Measurements from ENCODE around the gene ZFR2.
"Not testable (repeated sequence)": the region's sequence is repeated elsewhere in the genome, so short reads cannot be mapped to it uniquely, and the experiment has no call there.

ZFR2 gene

GRCh38 chr19:3819989-3820388, 48.8 kb downstream of the ZFR2 start:
- Histone ChIP-seq H3K4me2 (ENCODE audit: low read length) (no peak overlapping the region), H3K4me3 (ENCODE audit: low read length) (no peak overlapping the region), H3K36me3 (ENCODE audit: insufficient read depth, low read length) (no peaks in the 10 kb centered on the region), H3K9ac (ENCODE audit: low read depth, low read length) (no peak overlapping the region), H3K9me3 (replicated peaks; ENCODE audit: low read length) (no peaks in the 10 kb centered on the region), H3K4me1 (ENCODE audit: control insufficient read depth, insufficient read depth, low read length) (no peaks in the 10 kb centered on the region), H3K27me3 (ENCODE audit: control insufficient read depth, insufficient read depth, low read length) (peaks cover 33% of the 10 kb centered on the region)

- Histone ChIP-seq H3K27me3 (ENCODE audit: control insufficient read depth, insufficient read depth, low read length) (peaks cover 26% of the 10 kb centered on the region), H3K9me3 (replicated peaks; ENCODE audit: low read length) (no peaks in the 10 kb centered on the region), H3K4me2 (ENCODE audit: low read length) (no peak overlapping the region), H3K36me3 (ENCODE audit: insufficient read depth, low read length) (no peaks in the 10 kb centered on the region), H3K4me1 (ENCODE audit: control insufficient read depth, insufficient read depth, low read length) (no peaks in the 10 kb centered on the region), H3K9ac (ENCODE audit: low read depth, low read length) (no peak overlapping the region), H3K4me3 (ENCODE audit: low read length) (no peak overlapping the region)
These were observed 49.9 kb downstream of the ZFR2 start for GRCh38 chr19:3818918-3819317.

- Histone ChIP-seq H3K27me3 (ENCODE audit: control insufficient read depth, insufficient read depth, low read length) (peaks cover 21% of the 10 kb centered on the region), H3K9me3 (replicated peaks; ENCODE audit: low read length) (no peaks in the 10 kb centered on the region), H3K4me1 (ENCODE audit: control insufficient read depth, insufficient read depth, low read length) (no peaks in the 10 kb centered on the region), H3K4me3 (ENCODE audit: low read length) (no peak overlapping the region), H3K36me3 (ENCODE audit: insufficient read depth, low read length) (no peaks in the 10 kb centered on the region), H3K4me2 (ENCODE audit: low read length) (no peak overlapping the region), H3K9ac (ENCODE audit: low read depth, low read length) (no peak overlapping the region)
These were observed 50.4 kb downstream of the ZFR2 start for GRCh38 chr19:3818466-3818865.

GRCh38 chr19:3817761-3818160, 51.1 kb downstream of the ZFR2 start:
- H3K4me1 ChIP-seq (ENCODE audit: control insufficient read depth, insufficient read depth, low read length) = no peaks in the 10 kb centered on the region
- no peak overlapping the region for H3K4me2 ChIP-seq (ENCODE audit: low read length)
- no peak overlapping the region for H3K4me3 ChIP-seq (ENCODE audit: low read length)
- H3K9me3 ChIP-seq (replicated peaks; ENCODE audit: low read length) = no peaks in the 10 kb centered on the region
- H3K27me3 ChIP-seq (ENCODE audit: control insufficient read depth, insufficient read depth, low read length) = peaks cover 14% of the 10 kb centered on the region
- H3K36me3 ChIP-seq (ENCODE audit: insufficient read depth, low read length) = no peaks in the 10 kb centered on the region
- H3K9ac ChIP-seq (ENCODE audit: low read depth, low read length) = no peak overlapping the region

- Histone ChIP-seq H3K4me3 (ENCODE audit: low read length) (no peak overlapping the region), H3K36me3 (ENCODE audit: insufficient read depth, low read length) (no peaks in the 10 kb centered on the region), H3K27me3 (ENCODE audit: control insufficient read depth, insufficient read depth, low read length) (peaks cover 11% of the 10 kb centered on the region), H3K4me2 (ENCODE audit: low read length) (no peak overlapping the region), H3K9ac (ENCODE audit: low read depth, low read length) (no peak overlapping the region), H3K4me1 (ENCODE audit: control insufficient read depth, insufficient read depth, low read length) (no peaks in the 10 kb centered on the region), H3K9me3 (replicated peaks; ENCODE audit: low read length) (no peaks in the 10 kb centered on the region)
These were observed 52.1 kb downstream of the ZFR2 start for GRCh38 chr19:3816566-3817218.

GRCh38 chr19:3816148-3816547, 52.7 kb downstream of the ZFR2 start:
- not testable (repeated sequence) for H3K4me3 ChIP-seq (ENCODE audit: low read length); H3K9ac ChIP-seq (ENCODE audit: low read depth, low read length); H3K4me2 ChIP-seq (ENCODE audit: low read length); H3K36me3 ChIP-seq (ENCODE audit: insufficient read depth, low read length); H3K4me1 ChIP-seq (ENCODE audit: control insufficient read depth, insufficient read depth, low read length); H3K9me3 ChIP-seq (replicated peaks; ENCODE audit: low read length)
- peaks cover 11% of the 10 kb centered on the region for H3K27me3 ChIP-seq (ENCODE audit: control insufficient read depth, insufficient read depth, low read length)

- no peak overlapping the region for H3K4me3 ChIP-seq (ENCODE audit: low read length)
- H3K9me3 ChIP-seq (replicated peaks; ENCODE audit: low read length) = no peaks in the 10 kb centered on the region
- H3K27me3 ChIP-seq (ENCODE audit: control insufficient read depth, insufficient read depth, low read length) = peaks cover 11% of the 10 kb centered on the region
- H3K9ac ChIP-seq (ENCODE audit: low read depth, low read length) = no peak overlapping the region
- H3K4me2 ChIP-seq (ENCODE audit: low read length) = no peak overlapping the region
- no peaks in the 10 kb centered on the region for H3K4me1 ChIP-seq (ENCODE audit: control insufficient read depth, insufficient read depth, low read length)
- no peaks in the 10 kb centered on the region for H3K36me3 ChIP-seq (ENCODE audit: insufficient read depth, low read length)
These were observed 54.2 kb downstream of the ZFR2 start for GRCh38 chr19:3814648-3815047.

GRCh38 chr19:3813473-3814392, 55.1 kb downstream of the ZFR2 start:
- Histone ChIP-seq H3K4me1 (ENCODE audit: control insufficient read depth, insufficient read depth, low read length) (no peaks in the 10 kb centered on the region), H3K9ac (ENCODE audit: low read depth, low read length) (no peak overlapping the region)

GRCh38 chr19:3810708-3811355, 58.0 kb downstream of the ZFR2 start:
- Histone ChIP-seq H3K4me1 (ENCODE audit: control insufficient read depth, insufficient read depth, low read length) (no peaks in the 10 kb centered on the region), H3K9ac (ENCODE audit: low read depth, low read length) (no peak overlapping the region), H3K27me3 (ENCODE audit: control insufficient read depth, insufficient read depth, low read length) (no peaks in the 10 kb centered on the region), H3K36me3 (ENCODE audit: insufficient read depth, low read length) (no peaks in the 10 kb centered on the region), H3K4me2 (ENCODE audit: low read length) (no peak overlapping the region), H3K9me3 (replicated peaks; ENCODE audit: low read length) (no peaks in the 10 kb centered on the region), H3K4me3 (ENCODE audit: low read length) (no peak overlapping the region)

More at GRCh38 chr19:3813473-3814392, 55.1 kb downstream of the ZFR2 start:
- no peak overlapping the region for H3K4me2 ChIP-seq (ENCODE audit: low read length)
- no peaks in the 10 kb centered on the region for H3K9me3 ChIP-seq (replicated peaks; ENCODE audit: low read length)
- no peak overlapping the region for H3K4me3 ChIP-seq (ENCODE audit: low read length)
- peaks cover 11% of the 10 kb centered on the region for H3K27me3 ChIP-seq (ENCODE audit: control insufficient read depth, insufficient read depth, low read length)
- no peaks in the 10 kb centered on the region for H3K36me3 ChIP-seq (ENCODE audit: insufficient read depth, low read length)

- Histone ChIP-seq H3K9ac (ENCODE audit: low read depth, low read length) (no peak overlapping the region), H3K4me2 (ENCODE audit: low read length) (no peak overlapping the region), H3K4me1 (ENCODE audit: control insufficient read depth, insufficient read depth, low read length) (no peaks in the 10 kb centered on the region), H3K36me3 (ENCODE audit: insufficient read depth, low read length) (no peaks in the 10 kb centered on the region), H3K9me3 (replicated peaks; ENCODE audit: low read length) (no peaks in the 10 kb centered on the region), H3K27me3 (ENCODE audit: control insufficient read depth, insufficient read depth, low read length) (peaks cover 3% of the 10 kb centered on the region), H3K4me3 (ENCODE audit: low read length) (no peak overlapping the region)
These were observed 58.7 kb downstream of the ZFR2 start for GRCh38 chr19:3809881-3810707.
